HG02623 (cell line): ENCODE results near the gene RAD51B.
"Not testable (repeated sequence)": the region's sequence is repeated elsewhere in the genome, so short reads cannot be mapped to it uniquely, and the experiment has no call there.

Experiments used
- ATAC-seq: cut with Tn5 transposase; IDR thresholded peaks from one replicate; pipeline ENCODE4 v1.9.1; 2021; ENCODE audit warnings: moderate library complexity; ENCODE audit not compliant: unreplicated experiment

Gene RAD51B

GRCh38 chr14:68412505-68413465 is 593.2 kb downstream of the RAD51B start:
- ATAC-seq = no peak

DNA sequence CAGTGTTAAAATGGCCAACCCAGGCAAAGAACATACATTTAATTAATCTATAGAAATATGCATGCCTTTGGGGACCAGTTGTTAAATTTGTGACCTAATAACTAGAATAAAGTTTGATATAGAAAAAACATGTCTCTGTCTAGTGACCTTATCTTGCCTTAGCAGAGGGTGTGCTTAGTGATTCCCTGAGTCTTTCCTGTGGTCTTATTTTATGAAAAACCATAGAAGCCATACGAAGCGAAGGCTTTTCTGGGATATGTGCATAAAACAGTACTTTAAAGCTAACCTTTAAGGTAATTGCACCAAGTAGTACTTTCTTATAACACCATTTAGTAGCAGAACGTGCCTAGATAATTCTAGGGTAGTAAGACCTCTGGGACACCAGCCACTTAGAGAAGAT is 593.9 kb downstream of the RAD51B start:
- no peak for ATAC-seq

- ATAC-seq = no peak
These were observed 594.5 kb downstream of the RAD51B start for GRCh38 chr14:68414121-68414520.

GRCh38 chr14:68416171-68416570 is 596.6 kb downstream of the RAD51B start:
- no peak for ATAC-seq

GRCh38 chr14:68417009-68417650 is 597.6 kb downstream of the RAD51B start:
- ATAC-seq = no peak

DNA sequence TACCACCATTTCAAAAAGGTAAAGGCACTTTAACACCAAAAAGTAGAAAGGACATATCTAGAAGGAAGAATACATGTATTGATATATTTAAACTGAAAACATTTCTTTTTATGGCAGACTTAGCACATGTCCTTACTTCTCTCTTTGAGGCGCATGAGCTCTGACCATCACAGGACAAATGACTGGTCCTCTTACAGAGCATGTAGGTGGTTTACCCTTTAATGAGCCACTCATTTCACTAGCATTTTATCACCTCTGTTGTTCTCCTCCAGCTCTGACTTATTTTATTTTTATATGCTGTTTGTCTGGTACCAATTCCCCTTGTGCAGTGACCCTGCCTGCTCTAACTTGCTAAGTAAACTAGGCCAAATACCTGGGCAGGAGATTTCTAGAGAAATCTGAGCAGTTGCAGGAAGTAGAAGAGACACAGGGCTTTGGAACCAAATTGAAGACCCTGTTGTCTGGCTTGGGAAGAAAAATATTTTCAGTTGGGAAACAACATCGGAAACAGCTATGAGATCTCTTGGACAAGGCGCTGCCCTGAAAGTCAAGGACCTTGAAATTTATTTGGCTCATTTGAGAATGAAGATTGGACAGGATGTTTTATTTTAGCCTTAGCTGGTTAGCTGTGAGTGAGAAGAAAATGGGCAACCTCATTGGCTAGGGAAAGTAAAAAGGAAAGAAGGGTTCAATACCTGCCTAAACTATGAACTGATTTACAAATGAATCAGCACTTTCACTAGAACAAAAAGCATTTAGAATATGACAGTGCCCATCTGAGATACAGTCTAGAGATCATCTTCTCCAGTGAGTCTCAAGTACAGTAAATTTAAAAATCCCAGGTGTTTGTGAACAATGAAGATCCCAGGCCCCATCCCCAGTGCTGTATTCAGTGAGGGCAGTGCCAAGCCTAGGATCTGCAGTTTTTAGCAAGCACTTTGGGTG is 598.9 kb downstream of the RAD51B start:
- ATAC-seq = no peak

DNA sequence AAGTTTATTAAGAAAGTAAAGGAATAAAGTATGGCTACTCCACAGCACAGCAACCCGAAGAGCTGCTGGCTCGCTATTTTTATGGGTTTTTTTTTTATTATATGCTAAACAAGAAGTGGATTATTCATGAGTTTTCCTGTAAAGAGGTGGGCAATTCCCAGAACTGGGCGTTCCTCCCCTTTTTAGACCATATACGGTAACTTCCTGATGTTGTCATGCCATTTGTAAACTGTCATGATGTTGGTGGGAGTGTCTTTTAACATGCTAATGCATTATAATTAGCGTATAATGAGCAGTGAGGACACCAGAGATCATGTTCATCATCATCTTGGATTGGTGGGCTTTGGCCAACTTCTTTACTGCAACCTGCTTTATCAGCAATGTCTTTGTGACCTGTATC is 600.8 kb downstream of the RAD51B start:
- no peak for ATAC-seq

GRCh38 chr14:68421116-68421515 is 601.5 kb downstream of the RAD51B start:
- ATAC-seq = no peak

DNA sequence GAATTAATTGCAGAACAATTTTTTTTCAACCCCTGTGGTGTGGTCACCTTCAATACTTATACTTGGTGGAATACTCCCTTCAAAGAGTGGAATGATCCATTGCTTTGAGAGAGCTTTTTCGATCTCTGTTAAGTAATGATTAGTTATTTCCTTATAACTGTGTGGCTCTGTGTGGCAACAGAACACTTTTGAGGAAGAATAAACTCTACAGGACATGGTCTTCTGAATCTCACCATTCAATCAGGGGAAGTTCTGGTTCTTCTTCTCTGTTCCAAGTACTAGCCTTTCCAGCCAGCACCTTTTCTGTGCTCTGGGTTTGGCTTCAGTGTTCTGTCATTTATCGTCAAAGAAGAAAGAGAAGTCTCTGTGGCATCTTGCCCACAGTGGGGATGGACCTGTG is 604.1 kb downstream of the RAD51B start:
- ATAC-seq = no peak

DNA sequence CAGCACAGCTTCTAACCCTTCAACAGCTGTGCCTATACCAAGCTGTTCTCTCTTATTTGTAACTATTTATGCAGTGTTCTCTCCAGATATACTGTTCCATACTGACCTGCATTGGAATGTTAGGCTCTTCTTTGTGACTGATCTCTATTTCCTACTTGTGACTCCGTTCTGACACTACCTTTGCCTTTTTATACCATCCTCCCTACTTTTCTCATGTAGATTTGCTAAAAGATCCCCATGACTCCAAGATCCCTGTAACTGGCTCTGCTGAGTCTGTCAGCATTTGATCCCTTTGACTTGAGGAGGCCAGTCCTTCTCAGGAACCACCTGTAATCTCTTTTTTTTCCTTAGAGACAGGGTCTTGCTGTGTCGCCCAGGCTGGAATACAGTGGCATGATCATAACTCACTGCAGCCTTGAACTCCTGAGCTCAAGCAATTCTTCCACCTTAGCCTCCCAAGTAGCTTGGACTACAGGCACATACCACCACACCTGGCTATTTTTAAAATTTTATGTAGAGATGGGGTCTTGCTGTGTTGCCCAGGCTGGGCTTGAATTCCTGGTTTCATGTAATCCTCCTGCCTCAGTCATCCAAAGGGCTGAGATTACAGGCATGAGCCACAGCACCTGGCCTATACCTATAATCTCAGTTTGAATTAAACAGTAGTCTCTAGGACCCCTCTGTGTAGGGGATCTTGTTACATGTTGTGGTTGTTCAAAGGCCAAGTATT is 605.0 kb downstream of the RAD51B start:
- ATAC-seq = no peak

DNA sequence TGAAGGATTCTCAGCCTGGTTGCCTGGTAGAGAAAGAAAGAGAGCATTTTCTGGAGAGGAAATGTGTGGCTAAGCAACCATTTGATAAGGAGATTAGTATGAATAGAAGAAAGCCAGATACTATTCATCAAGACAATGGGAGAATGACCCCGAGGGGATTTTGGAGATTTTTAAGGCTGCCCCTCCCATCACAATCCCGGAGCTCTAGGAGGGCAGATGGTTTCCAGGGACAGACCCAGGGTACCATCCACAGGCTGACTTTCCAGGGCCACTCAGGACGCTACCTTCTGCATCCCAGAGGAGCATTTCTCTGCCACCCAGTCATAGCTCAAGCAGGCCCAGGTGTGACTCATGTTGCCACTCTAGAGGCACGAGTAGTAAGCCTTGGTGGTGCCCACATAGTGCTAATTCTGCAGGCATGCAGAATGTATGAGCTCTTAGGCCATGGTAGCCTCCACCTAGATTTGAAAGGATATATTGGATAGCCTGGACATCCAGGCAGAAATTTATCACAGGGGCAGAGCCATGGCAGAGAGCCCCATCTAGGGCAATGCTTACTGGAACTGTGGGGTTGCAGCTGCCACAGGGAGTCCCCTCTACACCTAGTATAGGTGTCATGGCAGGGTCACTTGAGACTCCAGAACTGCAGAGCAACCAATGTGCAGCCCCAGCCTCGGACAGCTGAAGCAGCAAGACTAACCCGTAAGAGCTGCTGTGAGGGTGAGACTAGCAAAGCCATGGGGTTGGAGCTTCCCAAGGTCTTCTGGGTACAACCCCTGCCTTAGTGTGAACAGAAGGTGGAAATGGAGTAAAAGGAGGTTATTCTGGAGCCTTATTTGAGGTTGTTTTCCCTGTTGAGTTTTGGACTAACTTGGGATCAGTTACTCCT is 607.3 kb downstream of the RAD51B start:
- no peak for ATAC-seq

DNA sequence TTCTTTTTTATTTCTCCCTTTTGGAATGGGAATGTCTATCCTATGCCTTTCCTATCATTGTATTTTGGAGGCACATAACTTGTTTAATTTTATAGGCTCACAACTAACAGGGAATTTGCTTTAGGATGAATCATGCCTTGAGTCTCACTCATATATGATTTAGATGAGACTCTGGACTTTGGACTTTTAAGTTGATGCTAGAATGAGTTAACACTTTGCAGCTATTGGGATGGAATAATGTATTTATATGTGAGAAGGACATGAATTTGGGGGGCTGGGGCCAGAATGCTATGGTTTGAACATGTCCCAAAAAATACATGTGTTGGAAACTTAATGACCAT is 607.9 kb downstream of the RAD51B start:
- ATAC-seq = no peak

- ATAC-seq = not testable (repeated sequence)
These were observed 609.3 kb downstream of the RAD51B start for GRCh38 chr14:68428900-68429299.

GRCh38 chr14:68434173-68434572 is 614.6 kb downstream of the RAD51B start:
- not testable (repeated sequence) for ATAC-seq

DNA sequence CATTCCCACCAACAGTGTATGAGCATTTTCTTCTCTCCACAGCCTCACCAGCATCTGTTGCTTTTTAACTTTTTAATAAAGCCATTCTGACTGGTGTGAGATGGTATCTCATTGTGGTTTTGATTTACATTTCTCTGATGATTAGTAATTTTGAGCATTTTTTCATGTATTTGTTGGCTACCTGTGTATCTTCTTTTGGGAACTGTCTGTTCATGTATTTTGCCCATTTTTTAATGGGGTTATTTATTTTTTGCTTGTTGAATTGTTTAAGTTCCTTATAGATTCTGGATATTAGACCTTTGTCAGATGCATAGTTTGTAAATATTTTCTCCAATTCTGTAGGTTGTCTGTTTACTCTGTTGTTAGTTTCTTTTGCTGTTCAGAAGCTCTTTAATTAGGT is 616.1 kb downstream of the RAD51B start:
- ATAC-seq = not testable (repeated sequence)

- no peak for ATAC-seq
These were observed 620.1 kb downstream of the RAD51B start for GRCh38 chr14:68439676-68440075.

GRCh38 chr14:68440820-68441219 is 621.2 kb downstream of the RAD51B start:
- ATAC-seq = no peak

- no peak for ATAC-seq
These were observed 622.0 kb downstream of the RAD51B start for GRCh38 chr14:68441542-68441941.

DNA sequence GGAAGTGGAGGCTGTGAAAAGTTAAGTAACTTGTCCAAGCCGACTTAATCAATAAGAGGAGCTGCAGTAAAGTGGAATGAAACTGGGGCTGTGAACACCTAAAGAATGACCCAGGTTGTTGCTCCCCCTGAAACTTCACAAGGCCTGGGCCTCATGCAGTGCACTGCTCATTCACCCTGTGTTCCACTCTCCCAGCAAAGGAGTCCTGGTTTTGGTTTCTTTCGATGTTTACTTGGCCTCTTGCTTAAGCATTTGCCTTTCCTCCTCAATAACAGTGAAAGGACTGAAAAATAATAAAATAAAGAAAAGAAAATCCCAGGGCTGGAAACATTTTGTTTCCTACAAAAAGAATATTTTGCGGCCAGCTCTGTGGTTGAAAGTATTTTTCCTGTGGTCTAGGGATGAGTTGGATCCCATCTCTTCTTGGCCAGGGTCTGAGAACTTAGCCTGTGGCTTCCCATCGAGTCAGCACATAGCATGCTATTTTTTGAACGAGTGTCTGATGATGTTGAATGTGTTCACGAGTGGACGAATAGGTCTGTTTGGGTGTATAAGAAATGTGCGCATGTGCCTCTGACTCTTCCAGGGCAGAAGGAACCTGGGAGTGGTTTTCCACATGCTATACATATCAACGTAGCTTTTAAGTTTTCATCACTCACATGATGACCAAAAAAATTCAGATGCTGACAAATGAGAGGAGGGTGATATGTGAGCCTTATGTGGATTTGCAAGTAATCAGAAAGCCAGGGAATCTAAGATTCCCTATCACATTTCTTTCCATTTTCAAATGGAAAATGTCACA is 623.5 kb downstream of the RAD51B start:
- no peak for ATAC-seq
